Kidney (tissue), 14 donors: ENCODE measurements around the gene CLCA1. TPM values are rescaled to one million over a fixed set of nuclear protein-coding genes. Genes with fewer than 3 reads are reported as not detected.

Source experiments
- DNase-seq, 5 donors: peaks; one replicate each; pipeline ENCODE4 v3.0.0-alpha.2; 2013 to 2020
- FAIRE-seq: peaks from 2 replicates; lab custom pipeline; 2012; peaks lifted over from hg19 to GRCh38; lab: Jason Lieb, UNC
- H3K27ac ChIP-seq, 2 donors: one replicate each; pipeline ENCODE4 v1.7.0; 2013; ENCODE audit warnings: low read depth in 2 of 2, low read length in 2 of 2, inconsistent platforms in 1 of 2
- H3K27me3 ChIP-seq: one replicate; pipeline ENCODE4 v1.7.1; 2013; ENCODE audit warnings: low read length, inconsistent platforms; ENCODE audit not compliant: control insufficient read depth, insufficient read depth
- H3K36me3 ChIP-seq, 3 donors: one replicate each; pipeline versions ENCODE4 v1.7.0 to v1.7.1; 2013; ENCODE audit warnings: low read length in 3 of 3, control low read depth in 1 of 3, inconsistent platforms in 1 of 3; ENCODE audit not compliant: insufficient read depth in 3 of 3, control insufficient read depth in 2 of 3
- H3K4me1 ChIP-seq, 3 donors: one replicate each; pipeline versions ENCODE4 v1.7.0 to v1.7.1; 2013; ENCODE audit warnings: low read length in 3 of 3, inconsistent platforms in 1 of 3, low read depth in 1 of 3; ENCODE audit not compliant: control insufficient read depth in 2 of 3, insufficient read depth in 2 of 3
- H3K4me3 ChIP-seq, 3 donors: one replicate each; pipeline versions ENCODE4 v1.7.0 to v1.8.1; 2013; ENCODE audit warnings: low read length in 3 of 3, control low read depth in 1 of 3, inconsistent platforms in 1 of 3
- H3K9ac ChIP-seq, 3 donors: one replicate each; pipeline versions ENCODE4 v1.7.0 to v1.7.1; 2013; ENCODE audit warnings: low read length in 3 of 3, control low read depth in 1 of 3, inconsistent platforms in 1 of 3
- H3K9me3 ChIP-seq, 3 donors: one replicate each; pipeline versions ENCODE4 v1.7.0 to v1.7.1; 2013; ENCODE audit warnings: low read length in 3 of 3, control low read depth in 1 of 3, inconsistent platforms in 1 of 3; ENCODE audit not compliant: control insufficient read depth in 2 of 3, insufficient read depth in 1 of 3
- intact Hi-C: fragments of 100-400 bp; cut with DNase I; formaldehyde crosslinking; loops from one replicate; pipeline ENCODE4 v1.11.1; 2022
- polyA plus RNA-seq: library from polyadenylated mRNA; stranded (reverse); fragments of 350-450 nt; fragmentation: Illumina TruSeq; extraction: RNeasy Lipid Tissue Mini Kit (QIAGEN cat#74804); gene quantifications from one replicate; pipeline ENCODE4 v1.2.3, GENCODE V29; 2014; ENCODE audit warnings: low read depth, low replicate concordance; ENCODE audit not compliant: insufficient read depth
- total RNA-seq: library from RNA; stranded (reverse); fragmentation: NEBNext Ultra II Directional; extraction: Animal tissue kit (Norgen Biotek cat#: 25700); gene quantifications from one replicate; pipeline ENCODE4 v1.2.1, GENCODE V29; 2021
- TF ChIP-seq, protein P1 (sequence below): IDR thresholded peaks from 3 replicates; pipeline ENCODE4 v1.5.1; 2012; ENCODE audit warnings: mild to moderate bottlenecking, moderate library complexity, borderline replicate concordance; ENCODE audit not compliant: insufficient read depth; ENCODE audit errors: extremely low read depth
- donor health status: control.
- donor health status: control.
- donor health status: control.
- donor health status: control.
- donor health status: control.
- donor health status: DM: yes; HTN: yes; CAD: no.
- donor health status: Normal renal cell carcinoma (clear cell type).

CLCA1 gene
- total and polyA plus RNA-seq, 2 donors from 2014 or later = not detected

DNA sequence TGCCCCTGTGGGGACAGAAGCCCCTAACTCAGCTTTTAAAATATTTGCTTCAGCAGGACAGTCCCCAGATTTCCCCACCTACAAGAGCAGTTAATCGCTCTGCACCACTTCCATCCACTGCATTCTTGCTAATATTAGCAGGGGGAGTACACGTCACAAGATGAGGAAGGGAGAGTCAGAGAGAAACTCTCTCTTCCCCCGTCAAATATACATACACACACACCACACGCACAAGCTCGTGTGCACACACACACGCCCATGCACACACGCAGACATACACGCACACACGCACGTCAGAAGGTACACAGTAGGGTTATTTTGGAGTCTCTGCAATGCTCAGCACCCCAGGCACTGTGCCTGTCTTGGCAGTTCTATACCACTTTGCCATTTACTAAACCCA is 2.1 kb downstream of the CLCA1 start:
- Histone ChIP-seq H3K9ac (no peak overlapping the region), H3K4me3 (no peak overlapping the region), H3K27me3 (no peaks in the 10 kb centered on the region), H3K9me3 (no peaks in the 10 kb centered on the region), H3K4me1 (no peaks in the 10 kb centered on the region), H3K36me3 (no peaks in the 10 kb centered on the region), H3K27ac (no peak overlapping the region)
- TF ChIP-seq, protein P1, sequence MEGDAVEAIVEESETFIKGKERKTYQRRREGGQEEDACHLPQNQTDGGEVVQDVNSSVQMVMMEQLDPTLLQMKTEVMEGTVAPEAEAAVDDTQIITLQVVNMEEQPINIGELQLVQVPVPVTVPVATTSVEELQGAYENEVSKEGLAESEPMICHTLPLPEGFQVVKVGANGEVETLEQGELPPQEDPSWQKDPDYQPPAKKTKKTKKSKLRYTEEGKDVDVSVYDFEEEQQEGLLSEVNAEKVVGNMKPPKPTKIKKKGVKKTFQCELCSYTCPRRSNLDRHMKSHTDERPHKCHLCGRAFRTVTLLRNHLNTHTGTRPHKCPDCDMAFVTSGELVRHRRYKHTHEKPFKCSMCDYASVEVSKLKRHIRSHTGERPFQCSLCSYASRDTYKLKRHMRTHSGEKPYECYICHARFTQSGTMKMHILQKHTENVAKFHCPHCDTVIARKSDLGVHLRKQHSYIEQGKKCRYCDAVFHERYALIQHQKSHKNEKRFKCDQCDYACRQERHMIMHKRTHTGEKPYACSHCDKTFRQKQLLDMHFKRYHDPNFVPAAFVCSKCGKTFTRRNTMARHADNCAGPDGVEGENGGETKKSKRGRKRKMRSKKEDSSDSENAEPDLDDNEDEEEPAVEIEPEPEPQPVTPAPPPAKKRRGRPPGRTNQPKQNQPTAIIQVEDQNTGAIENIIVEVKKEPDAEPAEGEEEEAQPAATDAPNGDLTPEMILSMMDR = no peak
- intact Hi-C loops = no loop called here
- FAIRE-seq = no peak
- no peak for DNase-seq

DNA sequence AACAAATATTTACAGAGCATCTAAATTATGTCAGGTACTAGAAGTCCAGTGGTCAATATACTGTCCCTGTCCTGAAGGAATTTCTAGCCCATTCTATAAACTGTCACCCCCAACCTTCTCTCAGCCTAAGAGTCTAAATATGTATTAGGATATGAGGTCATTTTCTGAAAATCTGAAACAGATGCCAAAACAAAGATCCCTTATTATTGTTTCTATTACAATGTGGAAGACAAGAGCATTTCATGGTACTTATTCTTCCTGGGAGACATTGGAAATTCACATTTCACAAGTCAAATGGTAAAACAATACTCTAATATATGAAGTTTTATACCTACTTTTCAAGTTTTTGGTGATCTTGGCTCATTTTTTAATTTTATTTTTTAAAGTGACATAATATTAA is 2.6 kb downstream of the CLCA1 start:
- no peak overlapping the region for H3K9ac ChIP-seq
- TF ChIP-seq, protein P1 = no peak
- no peaks in the 10 kb centered on the region for H3K4me1 ChIP-seq
- FAIRE-seq = no peak
- no peaks in the 10 kb centered on the region for H3K27me3 ChIP-seq
- DNase-seq = no peak
- intact Hi-C loops = no loop called here
- no peaks in the 10 kb centered on the region for H3K9me3 ChIP-seq
- no peak overlapping the region for H3K4me3 ChIP-seq
- no peak overlapping the region for H3K27ac ChIP-seq
- no peaks in the 10 kb centered on the region for H3K36me3 ChIP-seq

DNA sequence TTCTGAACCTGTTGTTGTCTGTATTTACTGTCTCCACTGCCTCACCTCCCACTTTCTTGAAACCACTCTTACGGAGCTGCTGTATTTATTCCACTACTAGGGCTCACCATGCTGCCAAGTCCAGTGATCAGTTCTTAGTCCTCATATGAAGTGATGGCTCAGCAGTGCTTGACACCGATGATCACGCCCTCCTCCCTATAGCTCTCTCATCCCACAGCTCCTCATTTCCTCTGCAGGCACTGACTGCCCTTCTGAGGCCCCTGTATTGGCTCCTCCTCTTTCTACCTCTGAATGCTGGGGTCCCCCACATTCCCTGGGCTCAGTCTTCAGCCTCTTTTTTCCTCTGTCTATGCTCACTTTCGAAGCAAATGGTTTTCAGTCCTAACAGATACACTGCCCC is 3.4 kb downstream of the CLCA1 start:
- Histone ChIP-seq H3K4me1 (no peaks in the 10 kb centered on the region), H3K9ac (no peak overlapping the region), H3K27ac (no peak overlapping the region), H3K27me3 (no peaks in the 10 kb centered on the region), H3K9me3 (no peaks in the 10 kb centered on the region), H3K4me3 (no peak overlapping the region), H3K36me3 (no peaks in the 10 kb centered on the region)
- intact Hi-C loops = no loop called here
- DNase-seq = no peak
- TF ChIP-seq, protein P1 = no peak
- no peak for FAIRE-seq

DNA sequence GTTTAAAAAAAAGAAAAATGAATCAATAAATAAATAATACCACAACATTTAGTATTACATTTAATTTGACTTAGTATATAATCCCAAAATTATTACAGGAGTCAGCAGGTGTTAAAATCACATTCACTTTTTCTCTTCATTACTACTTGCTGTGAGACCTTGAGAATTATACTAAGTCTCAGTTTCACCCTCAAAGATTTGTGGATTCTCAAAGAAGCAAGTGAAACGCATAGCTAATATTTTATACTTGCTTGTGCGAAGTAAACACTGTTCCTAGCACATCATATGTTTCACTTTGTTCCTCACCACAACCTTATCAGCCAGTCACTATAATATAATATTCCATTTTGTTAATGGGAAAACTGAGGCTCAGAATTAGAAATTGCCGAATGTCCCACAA is 4.0 kb downstream of the CLCA1 start:
- Histone ChIP-seq H3K27me3 (no peaks in the 10 kb centered on the region), H3K4me1 (no peaks in the 10 kb centered on the region), H3K27ac (no peak overlapping the region), H3K9me3 (no peaks in the 10 kb centered on the region), H3K9ac (no peak overlapping the region), H3K36me3 (no peaks in the 10 kb centered on the region), H3K4me3 (no peak overlapping the region)
- TF ChIP-seq, protein P1 = no peak
- intact Hi-C loops = no loop called here
- FAIRE-seq = no peak
- DNase-seq = no peak
